ENCODE data around the gene PSMA5.

The PSMA5 gene

GRCh38 chr1:109404838-109405237, 21.4 kb downstream of the PSMA5 start:
- H2AFZ ChIP-seq (ENCODE audit: low read length) = no peak overlapping the region
- no peaks in the 10 kb centered on the region for H3F3A ChIP-seq (ENCODE audit: low read depth)
- H3K79me2 ChIP-seq (ENCODE audit: insufficient read depth, low read length) = no peaks in the 10 kb centered on the region
- H4K20me1 ChIP-seq (ENCODE audit: insufficient read depth, low read length, poor library complexity, severe bottlenecking) = no peaks in the 10 kb centered on the region
- no peaks in the 10 kb centered on the region for H3K9me3 ChIP-seq (ENCODE audit: insufficient read depth, low read depth, low read length)
- TF ChIP-seq EZH2phosphoT487 (IDR thresholded peaks at IDR 0.05; ENCODE audit: borderline replicate concordance) = no peak
- no peak for TF ChIP-seq CTCF (conservative IDR thresholded peaks at IDR 0.05; ENCODE audit: low read length)
- no peak overlapping the region for H3K4me3 ChIP-seq (ENCODE audit: low read length, poor library complexity, severe bottlenecking)
- H3K27me3 ChIP-seq (ENCODE audit: insufficient read depth, low read length, poor library complexity, severe bottlenecking) = no peaks in the 10 kb centered on the region
- no peak overlapping the region for H3K9ac ChIP-seq (ENCODE audit: low read depth, low read length, poor library complexity, severe bottlenecking)
- H3K4me1 ChIP-seq (ENCODE audit: insufficient read depth, low read length, poor library complexity, severe bottlenecking) = no peaks in the 10 kb centered on the region
- H3K36me3 ChIP-seq (ENCODE audit: insufficient read depth, low read length) = peaks cover 71% of the 10 kb centered on the region
- H3K9me2 ChIP-seq (replicated peaks; ENCODE audit: low read depth, low read length) = no peaks in the 10 kb centered on the region
- no peak overlapping the region for H3K4me2 ChIP-seq (ENCODE audit: low read depth, low read length, poor library complexity, severe bottlenecking)

- Histone ChIP-seq H3K4me1 (ENCODE audit: insufficient read depth, low read length, poor library complexity, severe bottlenecking) (peaks cover 8% of the 10 kb centered on the region), H3K36me3 (ENCODE audit: insufficient read depth, low read length) (peaks cover 45% of the 10 kb centered on the region; the same call in 1 of the 2 replicates), H3F3A (ENCODE audit: low read depth) (no peaks in the 10 kb centered on the region), H3K9me3 (ENCODE audit: insufficient read depth, low read depth, low read length) (no peaks in the 10 kb centered on the region), H3K4me3 (ENCODE audit: low read length, poor library complexity, severe bottlenecking) (no peak overlapping the region), H3K4me2 (ENCODE audit: low read depth, low read length, poor library complexity, severe bottlenecking) (no peak overlapping the region), H3K9ac (ENCODE audit: low read depth, low read length, poor library complexity, severe bottlenecking) (no peak overlapping the region), H3K79me2 (ENCODE audit: insufficient read depth, low read length) (peaks cover 2% of the 10 kb centered on the region), H2AFZ (ENCODE audit: low read length) (no peak overlapping the region), H4K20me1 (ENCODE audit: insufficient read depth, low read length, poor library complexity, severe bottlenecking) (no peaks in the 10 kb centered on the region), H3K27me3 (ENCODE audit: insufficient read depth, low read length, poor library complexity, severe bottlenecking) (no peaks in the 10 kb centered on the region), H3K9me2 (replicated peaks; ENCODE audit: low read depth, low read length) (no peaks in the 10 kb centered on the region)
- TF ChIP-seq EZH2phosphoT487 (IDR thresholded peaks at IDR 0.05; ENCODE audit: borderline replicate concordance) (no peak), CTCF (conservative IDR thresholded peaks at IDR 0.05; ENCODE audit: low read length) (no peak)
Measured at GRCh38 chr1:109402025-109402424, 24.2 kb downstream of the PSMA5 start.

GRCh38 chr1:109400035-109400655, 26.1 kb downstream of the PSMA5 start:
- Histone ChIP-seq H3K9me3 (ENCODE audit: insufficient read depth, low read depth, low read length) (no peaks in the 10 kb centered on the region), H3K9me2 (replicated peaks; ENCODE audit: low read depth, low read length) (no peaks in the 10 kb centered on the region), H4K20me1 (ENCODE audit: insufficient read depth, low read length, poor library complexity, severe bottlenecking) (peaks cover 7% of the 10 kb centered on the region), H3K79me2 (ENCODE audit: insufficient read depth, low read length) (peaks cover 21% of the 10 kb centered on the region), H3K4me1 (ENCODE audit: insufficient read depth, low read length, poor library complexity, severe bottlenecking) (peaks cover 21% of the 10 kb centered on the region), H3F3A (ENCODE audit: low read depth) (no peaks in the 10 kb centered on the region), H3K9ac (ENCODE audit: low read depth, low read length, poor library complexity, severe bottlenecking) (no peak overlapping the region), H3K27me3 (ENCODE audit: insufficient read depth, low read length, poor library complexity, severe bottlenecking) (no peaks in the 10 kb centered on the region), H3K4me3 (ENCODE audit: low read length, poor library complexity, severe bottlenecking) (no peak overlapping the region), H2AFZ (ENCODE audit: low read length) (no peak overlapping the region), H3K4me2 (ENCODE audit: low read depth, low read length, poor library complexity, severe bottlenecking) (no peak overlapping the region), H3K36me3 (ENCODE audit: insufficient read depth, low read length) (peaks cover 30% of the 10 kb centered on the region; the same call in 1 of the 2 replicates)
- TF ChIP-seq EZH2phosphoT487 (IDR thresholded peaks at IDR 0.05; ENCODE audit: borderline replicate concordance) (no peak), CTCF (conservative IDR thresholded peaks at IDR 0.05; ENCODE audit: low read length) (no peak)

Measured in Loucy (cell line).